HG02571 (cell line): ENCODE data around the gene CXXC5.
"Not testable (repeated sequence)": the region's sequence is repeated elsewhere in the genome, so short reads cannot be mapped to it uniquely, and the experiment has no call there.

Experiments used
- ATAC-seq: cut with Tn5 transposase; IDR thresholded peaks from one replicate; pipeline ENCODE4 v1.9.1; 2021; ENCODE audit warnings: mild to moderate bottlenecking, moderate library complexity; ENCODE audit not compliant: unreplicated experiment

CXXC5 gene

DNA sequence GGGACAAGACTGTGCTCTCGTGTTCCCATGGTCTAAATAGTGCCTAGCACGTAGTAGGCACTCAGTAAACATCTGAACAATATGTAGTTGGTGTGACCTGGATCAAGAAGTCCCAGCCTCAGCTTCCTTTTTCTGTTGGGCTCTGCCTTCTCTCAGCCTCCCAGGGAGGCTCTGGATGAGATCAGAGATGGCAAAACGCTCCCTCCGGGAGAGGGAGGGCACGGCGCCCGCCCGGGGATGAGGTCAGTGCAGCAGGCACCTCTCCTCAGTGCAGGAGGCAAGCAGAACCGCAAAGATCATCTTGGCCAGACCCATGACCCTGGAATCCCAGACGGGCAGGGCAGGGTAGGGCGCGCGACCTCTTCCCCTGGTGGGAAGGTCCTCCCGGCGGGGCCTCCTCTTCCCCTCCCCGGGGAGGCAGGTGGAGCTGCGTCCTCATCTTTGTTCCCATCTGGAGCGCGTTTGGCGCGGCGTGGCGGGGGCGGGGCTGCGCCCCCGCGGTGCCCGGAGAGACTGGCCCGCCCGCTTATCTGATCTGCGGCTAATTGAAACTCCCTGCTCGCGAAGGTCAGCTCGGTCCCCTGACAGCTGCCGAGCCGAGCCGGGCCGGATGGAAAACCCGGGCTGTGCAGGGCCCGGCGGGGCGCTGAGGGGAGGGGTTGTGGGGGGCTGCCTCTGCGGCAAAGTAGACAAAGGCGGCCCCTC is 60.9 kb downstream of the CXXC5 start:
- ATAC-seq, result no peak

DNA sequence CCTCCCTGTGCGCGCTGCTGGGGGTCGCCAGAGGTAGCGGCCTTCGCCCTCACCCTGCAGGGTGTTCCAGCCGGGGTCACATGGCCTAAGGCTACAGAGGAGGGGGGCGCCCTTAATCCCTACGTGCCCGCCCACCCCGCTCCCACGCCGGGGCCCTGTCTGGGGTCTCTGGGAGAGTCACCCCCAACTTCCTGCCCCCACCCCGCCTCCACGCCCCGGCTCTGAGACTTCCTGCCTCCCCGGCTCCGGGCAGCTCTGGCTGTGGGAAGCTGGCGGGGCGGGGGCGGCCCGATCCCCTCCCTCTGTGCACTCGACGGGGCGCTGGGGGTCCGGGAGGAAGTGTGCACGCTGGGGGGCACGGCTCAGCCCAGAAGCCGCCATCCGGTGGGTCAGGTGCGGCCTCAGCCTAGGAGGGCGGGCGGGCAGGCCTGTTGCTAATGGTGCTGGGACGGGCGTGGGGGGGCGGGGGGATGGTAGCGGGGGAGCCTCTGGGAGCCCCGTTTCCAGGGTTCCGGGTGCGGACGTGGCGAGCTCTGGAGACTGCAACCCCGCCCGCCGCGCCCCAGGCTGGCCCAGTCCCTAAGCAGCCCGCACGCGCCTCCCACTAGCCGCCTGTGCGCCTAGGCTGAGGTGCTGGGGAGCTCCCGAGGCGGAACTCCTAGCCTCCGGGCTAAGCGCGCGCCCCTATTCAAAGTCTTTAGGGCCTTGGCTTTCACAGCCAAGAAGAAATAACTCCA is 61.6 kb downstream of the CXXC5 start:
- no peak for ATAC-seq

GRCh38 chr5:139710319-139711066 is 62.3 kb downstream of the CXXC5 start:
- no peak for ATAC-seq

GRCh38 chr5:139711067-139711905 is 63.1 kb downstream of the CXXC5 start:
- ATAC-seq, result no peak

DNA sequence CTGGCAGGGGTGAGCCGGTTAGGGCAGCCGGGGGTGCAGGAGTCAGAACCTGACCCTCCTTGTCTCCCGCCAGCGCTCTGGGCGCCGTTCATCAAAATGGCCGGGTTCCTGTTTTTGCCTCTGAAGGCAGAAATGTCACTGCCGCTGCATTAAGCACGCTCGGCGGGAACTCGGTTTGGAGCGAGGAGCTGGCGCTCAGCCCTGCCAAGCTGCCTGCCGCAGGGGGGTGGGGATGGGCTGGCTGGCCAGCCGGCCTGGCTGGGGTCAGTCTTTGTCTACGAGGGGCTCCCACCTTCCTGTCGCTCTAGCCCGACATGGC is 63.7 kb downstream of the CXXC5 start:
- no peak for ATAC-seq

DNA sequence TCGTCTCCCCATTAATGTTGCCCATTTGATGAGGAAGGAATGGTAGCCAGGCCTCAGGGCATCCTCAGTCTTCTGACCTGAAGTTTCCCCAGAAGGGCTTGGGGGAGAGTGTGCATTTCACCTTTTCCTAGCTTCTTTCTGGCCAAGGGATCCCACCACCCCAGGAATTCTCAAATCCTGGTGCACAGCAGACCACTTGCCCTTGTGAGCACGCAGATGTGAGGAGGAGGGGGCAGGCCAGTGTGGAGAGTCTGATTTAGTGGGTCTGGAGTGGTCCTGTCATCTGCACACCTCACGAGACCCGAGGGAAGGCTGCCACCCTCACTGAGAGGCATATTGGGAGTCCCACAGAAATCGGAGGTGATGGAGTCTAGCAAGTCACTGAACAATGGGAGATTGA is 64.3 kb downstream of the CXXC5 start:
- no peak for ATAC-seq

GRCh38 chr5:139713898-139714297 is 65.7 kb downstream of the CXXC5 start:
- ATAC-seq, result not testable (repeated sequence)

DNA sequence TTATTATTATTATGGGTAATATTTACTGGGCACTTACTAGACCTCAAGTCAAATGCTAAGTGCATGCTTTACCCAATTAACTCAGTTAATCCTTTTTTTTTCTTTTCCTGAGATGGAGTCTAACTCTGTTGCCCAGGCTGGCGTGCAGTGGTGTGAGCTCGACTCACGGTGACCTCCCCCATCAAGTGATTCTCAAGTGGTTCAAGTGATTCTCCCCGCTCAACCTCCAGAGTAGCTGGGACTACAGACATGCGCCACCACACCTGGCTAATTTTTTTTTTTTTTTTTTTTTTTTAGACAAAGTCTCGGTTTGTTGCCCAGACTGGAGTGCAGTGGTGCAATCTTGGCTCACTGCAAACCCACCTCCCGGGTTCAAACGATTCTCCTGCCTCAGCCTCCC is 69.1 kb downstream of the CXXC5 start:
- no peak for ATAC-seq

DNA sequence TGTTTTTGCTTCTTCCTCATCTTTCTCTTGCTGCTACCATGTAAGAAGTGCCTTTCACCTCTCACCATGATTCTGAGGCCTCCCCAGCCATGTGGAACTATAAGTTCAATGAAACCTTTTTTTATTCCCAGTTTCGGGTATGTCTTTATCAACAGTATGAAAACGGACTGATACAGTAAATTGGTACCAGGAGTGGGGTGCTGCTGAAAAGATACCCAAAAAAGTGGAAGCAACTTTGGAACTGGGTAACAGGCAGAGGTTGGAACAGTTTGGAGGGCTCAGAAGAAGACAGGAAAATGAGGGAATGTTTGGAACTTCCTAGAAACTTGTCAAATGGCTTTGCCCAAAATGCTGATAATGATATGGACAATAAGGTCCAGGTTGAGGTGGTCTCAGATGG is 70.3 kb downstream of the CXXC5 start:
- ATAC-seq, result not testable (repeated sequence)

GRCh38 chr5:139719970-139720369 is 71.8 kb downstream of the CXXC5 start:
- not testable (repeated sequence) for ATAC-seq

DNA sequence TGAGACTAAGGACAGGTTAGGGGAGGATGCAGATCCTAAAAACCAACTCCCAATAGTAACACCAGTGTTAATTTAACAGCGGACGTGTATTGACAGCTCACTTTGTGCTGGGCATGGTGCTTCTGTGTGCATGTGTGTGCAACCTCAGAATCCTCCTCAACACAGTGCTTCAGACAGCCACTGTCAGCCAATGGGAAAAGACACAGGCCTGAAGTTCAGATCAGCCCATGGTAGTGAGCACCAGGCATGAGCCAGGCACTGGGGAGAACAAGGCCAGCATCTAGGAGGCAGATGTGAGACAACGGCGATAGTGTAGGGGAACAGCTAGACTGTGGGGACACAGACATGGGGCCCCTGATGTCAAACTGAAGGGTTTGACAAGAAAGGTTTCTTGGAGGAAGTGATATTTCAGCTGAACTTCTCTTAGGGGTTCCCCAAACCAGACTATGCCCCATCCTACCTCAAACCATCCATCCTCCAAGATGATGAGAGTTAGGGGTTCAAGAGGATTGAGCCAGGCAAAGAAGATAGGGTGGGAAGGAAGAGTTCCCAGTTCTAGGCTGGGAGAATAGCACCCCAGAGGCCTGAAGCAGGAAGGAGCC is 75.9 kb downstream of the CXXC5 start:
- ATAC-seq, result no peak

GRCh38 chr5:139725073-139725830 is 77.1 kb downstream of the CXXC5 start:
- ATAC-seq, result no peak

GRCh38 chr5:139726248-139726647 is 78.1 kb downstream of the CXXC5 start:
- no peak for ATAC-seq

DNA sequence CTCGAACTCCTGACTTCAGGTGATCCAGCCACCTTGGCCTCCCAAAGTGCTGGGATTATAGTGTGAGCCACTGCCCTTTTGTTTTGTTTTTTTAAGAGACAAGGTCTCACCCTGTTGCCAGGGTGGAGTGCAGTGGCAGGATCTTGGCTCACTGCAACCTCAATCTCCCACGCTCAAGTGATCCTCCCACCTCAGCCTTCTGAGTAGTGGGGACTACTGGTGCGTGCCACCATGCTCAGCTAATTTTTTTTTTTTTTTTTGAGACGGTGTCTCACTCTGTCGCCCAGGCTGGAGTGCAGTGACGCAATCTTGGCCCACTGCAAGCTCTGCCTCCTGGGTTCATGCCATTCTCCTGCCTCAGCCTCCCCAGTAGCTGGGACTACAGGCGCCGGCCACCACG is 79.5 kb downstream of the CXXC5 start:
- not testable (repeated sequence) for ATAC-seq

DNA sequence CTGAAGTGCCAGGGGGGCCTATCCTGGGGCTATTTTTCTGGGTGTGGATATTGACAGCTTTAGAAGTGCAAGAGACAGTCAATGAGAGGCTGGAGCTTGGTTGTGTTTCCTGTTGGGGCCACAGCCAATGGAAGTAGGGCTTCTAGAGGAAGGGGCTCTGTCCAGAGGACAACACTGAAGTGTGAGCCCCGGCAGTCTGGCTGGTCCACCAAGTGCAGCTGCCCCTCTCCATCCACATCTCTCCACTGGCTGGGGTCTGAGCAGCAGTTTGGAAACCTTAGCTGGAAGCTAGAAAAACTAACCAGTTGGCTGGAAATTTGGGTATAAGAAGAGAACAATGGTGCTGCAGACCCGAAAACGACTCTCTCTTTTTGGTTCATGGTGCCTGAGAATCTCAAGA is 83.1 kb downstream of the CXXC5 start:
- no peak for ATAC-seq

DNA sequence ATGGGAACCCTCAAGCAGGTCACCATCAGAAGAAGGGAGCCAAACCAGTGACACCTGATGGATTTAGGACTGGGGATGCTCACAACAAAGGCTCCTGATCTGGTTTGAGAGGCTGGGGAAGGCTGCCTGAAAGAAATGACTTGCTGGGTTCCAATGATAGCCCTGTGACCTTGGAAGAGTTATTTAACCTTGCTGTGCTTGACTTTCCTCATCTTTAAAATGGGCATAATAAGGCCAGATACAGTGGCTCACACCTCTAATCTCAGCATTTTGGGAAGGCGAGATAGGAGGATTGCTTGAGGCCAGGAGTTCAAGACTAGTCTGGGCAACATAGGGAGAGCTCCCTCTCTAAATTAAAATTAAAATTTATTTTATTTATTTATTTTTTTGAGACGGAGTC is 83.9 kb downstream of the CXXC5 start:
- ATAC-seq, result no peak

- ATAC-seq, result no peak
These were observed 85.0 kb downstream of the CXXC5 start for GRCh38 chr5:139733010-139733688.
